Pons (tissue), 1 donor: ENCODE measurements around the gene FAM181B.
"Not testable (repeated sequence)": the region's sequence is repeated elsewhere in the genome, so short reads cannot be mapped to it uniquely, and the experiment has no call there.

Source experiments
- DNase-seq: peaks from one replicate; pipeline ENCODE4 v3.0.0-alpha.2; 2016; ENCODE audit warnings: low spot score

The FAM181B gene

GRCh38 chr11:82732348-82732733 lies 1.3 kb downstream of the FAM181B start:
- DNase-seq = no peak

GRCh38 chr11:82731691-82732277 lies 1.9 kb downstream of the FAM181B start:
- DNase-seq = no peak

- DNase-seq = peak; percentile 41
Observed at GRCh38 chr11:82730754-82731153, 2.9 kb downstream of the FAM181B start.

GRCh38 chr11:82730286-82730685 lies 3.4 kb downstream of the FAM181B start:
- no peak for DNase-seq

GRCh38 chr11:82724026-82724425 lies 9.6 kb downstream of the FAM181B start:
- no peak for DNase-seq

- DNase-seq = no peak
Observed at GRCh38 chr11:82722231-82722630, 11.4 kb downstream of the FAM181B start.

- no peak for DNase-seq
Observed at GRCh38 chr11:82720267-82721065, 13.2 kb downstream of the FAM181B start.

GRCh38 chr11:82719361-82720105 lies 14.1 kb downstream of the FAM181B start:
- DNase-seq = peak; percentile 88

- no peak for DNase-seq
Observed at GRCh38 chr11:82718821-82719220, 14.8 kb downstream of the FAM181B start.

GRCh38 chr11:82718307-82718706 lies 15.4 kb downstream of the FAM181B start:
- DNase-seq = peak; percentile 98

- DNase-seq = no peak
Observed at GRCh38 chr11:82714346-82715174, 19.1 kb downstream of the FAM181B start.

- no peak for DNase-seq
Observed at GRCh38 chr11:82711648-82712047, 22.0 kb downstream of the FAM181B start.

- DNase-seq = no peak
Observed at GRCh38 chr11:82703796-82704195, 29.9 kb downstream of the FAM181B start.

- DNase-seq = no peak
Observed at GRCh38 chr11:82703226-82703625, 30.4 kb downstream of the FAM181B start.

GRCh38 chr11:82701847-82702520 lies 31.7 kb downstream of the FAM181B start:
- DNase-seq = peak; percentile 77

- DNase-seq = no peak
Observed at GRCh38 chr11:82698576-82699352, 34.9 kb downstream of the FAM181B start.

- DNase-seq = no peak
Observed at GRCh38 chr11:82692981-82693380, 40.7 kb downstream of the FAM181B start.

GRCh38 chr11:82689347-82689746 lies 44.3 kb downstream of the FAM181B start:
- DNase-seq = not testable (repeated sequence)

- DNase-seq = peak; percentile 39
Observed at GRCh38 chr11:82686211-82686610, 47.5 kb downstream of the FAM181B start.

GRCh38 chr11:82683029-82683428 lies 50.6 kb downstream of the FAM181B start:
- no peak for DNase-seq
